Epithelial cell of proximal tubule (primary cell): ENCODE data around the gene MTHFD1L. TPM values are rescaled to one million over a fixed set of nuclear protein-coding genes. Genes with fewer than 3 reads are reported as not detected.

Source experiments
- DNase-seq: peaks from one replicate; pipeline ENCODE4 v3.0.0-alpha.2; 2011; ENCODE audit warnings: low read depth
- H3K4me3 ChIP-seq: 2 replicates; pipeline ENCODE4 v1.5.1; 2011; ENCODE audit warnings: low read depth, mild to moderate bottlenecking, low read length
- total RNA-seq: library from RNA; depleted of rRNA; stranded (reverse); fragments of >200 nt; gene quantifications from 2 replicates; pipeline ENCODE4 v1.2.3, GENCODE V29; 2015
- TF ChIP-seq, protein P1 (sequence below): conservative IDR thresholded peaks from 2 replicates; pipeline ENCODE4 v1.5.1; 2012; ENCODE audit warnings: low read depth, mild to moderate bottlenecking, low read length

Gene MTHFD1L
- total RNA-seq, 1 donor from 2014 or later: 39.5 TPM

DNA sequence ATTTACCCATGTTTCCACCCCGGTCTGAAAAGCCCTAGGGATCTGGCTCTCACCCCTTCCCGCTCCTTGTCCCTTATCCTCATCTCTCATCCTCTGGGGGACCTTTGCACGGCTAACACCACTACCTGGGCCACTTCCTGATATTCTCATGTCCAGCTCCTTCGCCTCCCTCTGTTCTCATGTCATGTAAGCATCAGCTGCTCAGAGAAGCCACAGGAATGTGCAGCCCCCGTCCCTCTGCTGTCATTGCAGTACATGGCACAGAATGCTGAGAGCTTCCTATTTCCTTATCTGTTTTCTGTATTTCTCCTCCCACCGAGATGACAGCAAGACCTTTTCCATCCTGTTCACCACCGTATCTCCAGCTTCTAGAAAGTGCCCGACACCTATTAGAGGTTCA, 102.4 kb downstream of the MTHFD1L start:
- H3K4me3 ChIP-seq: no peak overlapping the region
- DNase-seq: no peak
- TF ChIP-seq, protein P1, sequence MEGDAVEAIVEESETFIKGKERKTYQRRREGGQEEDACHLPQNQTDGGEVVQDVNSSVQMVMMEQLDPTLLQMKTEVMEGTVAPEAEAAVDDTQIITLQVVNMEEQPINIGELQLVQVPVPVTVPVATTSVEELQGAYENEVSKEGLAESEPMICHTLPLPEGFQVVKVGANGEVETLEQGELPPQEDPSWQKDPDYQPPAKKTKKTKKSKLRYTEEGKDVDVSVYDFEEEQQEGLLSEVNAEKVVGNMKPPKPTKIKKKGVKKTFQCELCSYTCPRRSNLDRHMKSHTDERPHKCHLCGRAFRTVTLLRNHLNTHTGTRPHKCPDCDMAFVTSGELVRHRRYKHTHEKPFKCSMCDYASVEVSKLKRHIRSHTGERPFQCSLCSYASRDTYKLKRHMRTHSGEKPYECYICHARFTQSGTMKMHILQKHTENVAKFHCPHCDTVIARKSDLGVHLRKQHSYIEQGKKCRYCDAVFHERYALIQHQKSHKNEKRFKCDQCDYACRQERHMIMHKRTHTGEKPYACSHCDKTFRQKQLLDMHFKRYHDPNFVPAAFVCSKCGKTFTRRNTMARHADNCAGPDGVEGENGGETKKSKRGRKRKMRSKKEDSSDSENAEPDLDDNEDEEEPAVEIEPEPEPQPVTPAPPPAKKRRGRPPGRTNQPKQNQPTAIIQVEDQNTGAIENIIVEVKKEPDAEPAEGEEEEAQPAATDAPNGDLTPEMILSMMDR: no peak

DNA sequence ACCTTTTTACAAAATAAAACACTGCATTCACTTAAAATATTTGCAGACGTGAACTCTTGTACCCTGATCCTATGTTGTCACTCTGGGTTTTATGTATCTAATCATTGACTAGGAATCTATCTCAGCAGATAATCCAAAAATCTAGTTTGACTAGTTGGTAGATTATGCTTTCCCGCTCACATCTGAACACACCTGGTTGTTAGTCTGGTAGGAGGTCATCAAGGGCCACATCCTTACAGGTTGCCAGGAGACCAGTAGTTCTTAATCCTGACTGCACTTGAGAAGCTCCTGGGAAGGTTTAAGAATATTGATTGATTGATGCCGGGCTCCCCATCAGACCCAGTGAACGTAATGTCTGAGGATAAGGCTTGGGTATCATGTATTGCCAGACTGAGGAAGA, 104.4 kb downstream of the MTHFD1L start:
- H3K4me3 ChIP-seq: no peak overlapping the region
- TF ChIP-seq, protein P1: no peak

DNA sequence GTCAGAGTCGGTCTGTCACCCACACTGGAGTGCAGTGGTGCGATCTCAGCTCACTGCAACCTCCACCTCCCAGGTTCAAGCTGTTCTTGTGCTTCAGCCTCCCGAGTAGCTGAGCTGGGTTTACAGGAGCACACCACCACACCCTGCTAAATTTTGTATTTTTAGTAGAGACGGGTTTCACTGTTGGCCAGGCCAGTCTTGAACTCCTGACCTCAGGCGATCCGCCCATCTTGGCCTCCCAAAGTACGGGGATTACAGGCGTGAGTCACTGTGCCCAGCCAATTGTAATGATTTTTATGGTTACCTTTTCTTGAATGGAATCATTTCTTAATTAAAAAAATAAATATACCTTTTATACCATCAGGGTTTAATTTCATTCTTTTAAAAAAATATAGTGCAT, 105.7 kb downstream of the MTHFD1L start:
- DNase-seq: no peak
- H3K4me3 ChIP-seq: no peak overlapping the region
- TF ChIP-seq, protein P1: no peak

More for the DNA sequence above, 104.4 kb downstream of the MTHFD1L start:
- no peak for DNase-seq

DNA sequence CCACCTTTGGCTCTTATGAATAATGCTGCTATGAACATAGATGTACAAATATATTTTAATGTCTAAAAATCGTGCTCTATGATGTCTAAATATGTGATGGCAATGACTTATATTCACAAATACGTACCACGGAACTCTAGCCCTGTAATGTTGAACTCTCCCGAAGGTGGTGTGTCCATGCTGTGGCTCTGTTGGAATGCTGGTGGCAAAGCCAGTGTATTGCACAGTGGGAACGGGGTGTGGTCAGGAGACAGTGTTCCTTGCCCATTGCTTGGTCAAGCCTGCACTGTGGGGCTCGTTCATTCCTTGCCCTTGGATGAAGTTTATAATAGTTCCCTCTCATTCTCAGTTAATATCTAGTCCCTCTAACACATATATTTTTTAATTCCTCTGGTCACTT, 109.6 kb downstream of the MTHFD1L start:
- no peak for DNase-seq
- TF ChIP-seq, protein P1: no peak
- no peak overlapping the region for H3K4me3 ChIP-seq

DNA sequence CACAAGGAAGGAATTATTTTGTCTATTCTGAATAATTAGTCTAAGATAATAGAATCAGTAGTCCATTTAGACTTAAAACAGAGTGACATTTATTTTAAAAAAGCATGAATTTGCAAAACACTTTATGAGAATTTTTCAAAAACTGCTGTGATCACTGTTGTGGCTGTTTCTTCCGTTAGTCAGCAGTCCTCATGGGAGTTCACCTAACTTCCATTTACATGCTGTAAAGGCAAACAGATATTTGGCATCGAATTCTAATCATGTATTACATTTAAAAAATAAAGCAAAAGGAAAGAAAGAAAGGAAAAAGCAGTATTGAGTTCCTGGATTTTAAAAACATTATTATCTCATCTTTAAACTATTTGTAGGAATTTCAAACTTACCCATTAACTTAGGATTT, 111.8 kb downstream of the MTHFD1L start:
- no peak for DNase-seq
- H3K4me3 ChIP-seq: no peak overlapping the region
- TF ChIP-seq, protein P1: no peak

DNA sequence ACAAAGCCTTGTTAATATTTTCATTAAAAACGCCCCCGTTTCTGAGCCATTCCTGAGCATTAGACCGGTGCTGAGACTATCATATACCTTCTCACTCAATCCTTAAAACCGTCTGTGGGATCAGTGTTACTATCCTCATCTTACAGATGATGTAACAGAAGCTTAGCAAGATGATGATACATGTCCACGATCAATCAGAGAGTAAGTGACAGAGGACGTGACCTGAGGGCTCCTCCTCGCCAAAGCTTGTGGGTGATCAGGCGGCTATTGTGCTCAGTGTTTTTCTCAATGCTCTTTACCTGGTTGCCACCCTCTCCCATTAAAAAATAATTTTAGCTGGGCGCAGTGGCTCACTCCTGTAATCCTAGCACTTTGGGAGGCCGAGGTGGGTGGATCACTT, 113.1 kb downstream of the MTHFD1L start:
- TF ChIP-seq, protein P1: no peak
- no peak overlapping the region for H3K4me3 ChIP-seq
- no peak for DNase-seq

DNA sequence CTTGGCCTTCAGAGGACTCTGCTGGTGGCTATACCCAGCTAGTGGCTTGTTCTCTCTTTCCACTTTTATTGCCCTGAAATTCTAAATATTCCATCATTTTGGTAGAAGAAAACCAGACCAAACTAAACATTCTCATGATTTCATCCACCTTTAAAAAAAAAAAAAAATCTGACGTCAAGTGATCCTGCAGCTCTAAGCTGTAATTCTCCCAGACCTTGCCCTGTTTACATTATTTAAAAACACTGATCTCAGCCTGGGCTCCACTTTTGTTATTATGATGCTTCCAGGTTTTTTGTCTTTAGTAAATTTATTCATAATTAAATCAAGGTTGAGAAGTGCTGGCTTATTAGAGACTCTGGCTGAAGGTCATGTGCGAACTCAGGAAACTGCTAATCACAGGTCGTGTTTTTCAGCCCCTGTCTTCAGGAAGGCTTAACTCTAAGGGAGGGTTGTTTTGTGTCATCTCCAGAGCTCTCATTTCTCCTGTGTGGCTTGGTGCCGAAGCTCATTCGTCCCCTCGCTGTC, 114.4 kb downstream of the MTHFD1L start:
- no peak overlapping the region for H3K4me3 ChIP-seq
- TF ChIP-seq, protein P1: no peak
- no peak for DNase-seq
